Measurements from ENCODE around the gene FOXN3.

DNA sequence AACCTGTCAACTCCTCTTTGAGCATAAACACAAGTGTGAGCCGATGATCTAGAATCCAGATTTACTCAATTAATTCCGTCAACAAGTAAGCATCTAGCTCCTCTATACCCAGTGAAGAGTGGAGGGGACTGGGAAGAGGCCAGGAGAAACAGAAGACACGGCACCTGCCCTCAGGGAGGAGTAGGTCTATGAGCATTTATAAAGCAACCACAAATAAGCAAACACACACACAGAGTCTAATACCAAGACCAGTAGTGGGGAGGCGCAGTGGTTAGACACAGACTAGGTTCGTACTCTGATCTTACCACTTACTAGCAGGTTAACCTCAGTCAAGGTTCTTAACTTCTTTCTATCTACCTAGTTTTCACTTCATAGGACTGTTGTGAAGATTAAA is 5.9 kb upstream of the FOXN3 start:
- no peak for TF ChIP-seq CTCF (conservative IDR thresholded peaks at IDR 0.05; ENCODE audit: low read length)
- no peak for TF ChIP-seq EZH2phosphoT487 (IDR thresholded peaks at IDR 0.05; ENCODE audit: borderline replicate concordance)
